ENCODE measurements around the gene SOCS6.

- TF ChIP-seq EZH2 (IDR thresholded peaks at IDR 0.05; ENCODE audit: insufficient read depth, poor library complexity, severe bottlenecking) = no peak
- no peak for TF ChIP-seq EZH2phosphoT487 (IDR thresholded peaks at IDR 0.05; ENCODE audit: insufficient read depth, low read depth)
Observed at GRCh38 chr18:70290482-70291294, 1.8 kb downstream of the SOCS6 start.
